ENCODE results near the gene DDX39A.

DDX39A gene

GRCh38 chr19:14425696-14426138 lies 6.6 kb upstream of the DDX39A start:
- TF ChIP-seq POLR2A (IDR thresholded peaks at IDR 0.05; ENCODE audit: low read length) = no peak
- TF ChIP-seq GATA1 (IDR thresholded peaks at IDR 0.05; ENCODE audit: low read depth, low read length) = no peak
- peak; percentile 86 to 89 for DNase-seq

GRCh38 chr19:14418856-14419105 lies 360 bp downstream of the DDX39A start:
- DNase-seq = no peak
- TF ChIP-seq POLR2A (IDR thresholded peaks at IDR 0.05; ENCODE audit: low read length) = no peak
- TF ChIP-seq GATA1 (IDR thresholded peaks at IDR 0.05; ENCODE audit: low read depth, low read length) = no peak

- TF ChIP-seq GATA1 (IDR thresholded peaks at IDR 0.05; ENCODE audit: low read depth, low read length) = no peak
- peak in 1 of 2 experiments; percentile 22 for DNase-seq
Observed at GRCh38 chr19:14416817-14417231, 2.3 kb downstream of the DDX39A start.

DNA sequence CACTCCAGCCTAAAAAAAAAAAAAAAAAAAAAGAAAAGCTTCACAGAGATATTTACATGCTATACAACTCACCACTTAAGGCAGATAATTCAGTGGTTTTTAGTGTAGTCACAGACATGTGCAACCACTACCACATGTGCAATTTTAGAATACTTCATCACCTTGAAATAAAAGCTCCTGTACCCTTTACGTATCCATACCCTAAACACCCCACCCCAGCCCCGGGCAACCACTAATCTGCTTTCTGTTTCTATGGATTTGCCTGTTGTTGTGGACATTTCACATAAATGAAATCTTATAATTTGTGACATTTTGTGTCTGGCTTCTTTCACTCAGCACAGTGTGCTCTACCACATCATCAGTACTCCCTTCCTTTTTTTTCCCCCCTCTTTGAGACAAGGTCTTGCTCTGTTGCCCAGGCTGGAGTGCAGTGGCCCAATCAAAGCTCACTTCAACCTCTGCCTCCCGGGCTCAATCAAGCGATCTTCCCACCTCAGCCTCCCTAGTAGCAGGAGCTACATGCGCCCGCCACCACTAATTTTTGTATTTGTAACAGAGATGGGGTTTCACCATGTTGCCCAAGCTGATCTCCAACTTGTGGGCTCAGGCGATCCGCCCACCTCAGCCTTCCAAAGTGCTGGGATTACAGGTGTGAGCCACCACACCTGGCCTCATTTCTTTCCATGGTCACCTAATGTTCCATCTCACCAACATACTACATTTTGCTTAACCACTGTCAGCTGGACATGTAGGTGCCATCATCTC lies 4.0 kb downstream of the DDX39A start:
- TF ChIP-seq POLR2A (IDR thresholded peaks at IDR 0.05; ENCODE audit: low read length) = no peak
- TF ChIP-seq GATA1 (IDR thresholded peaks at IDR 0.05; ENCODE audit: low read depth, low read length) = no peak
- DNase-seq = no peak

DNA sequence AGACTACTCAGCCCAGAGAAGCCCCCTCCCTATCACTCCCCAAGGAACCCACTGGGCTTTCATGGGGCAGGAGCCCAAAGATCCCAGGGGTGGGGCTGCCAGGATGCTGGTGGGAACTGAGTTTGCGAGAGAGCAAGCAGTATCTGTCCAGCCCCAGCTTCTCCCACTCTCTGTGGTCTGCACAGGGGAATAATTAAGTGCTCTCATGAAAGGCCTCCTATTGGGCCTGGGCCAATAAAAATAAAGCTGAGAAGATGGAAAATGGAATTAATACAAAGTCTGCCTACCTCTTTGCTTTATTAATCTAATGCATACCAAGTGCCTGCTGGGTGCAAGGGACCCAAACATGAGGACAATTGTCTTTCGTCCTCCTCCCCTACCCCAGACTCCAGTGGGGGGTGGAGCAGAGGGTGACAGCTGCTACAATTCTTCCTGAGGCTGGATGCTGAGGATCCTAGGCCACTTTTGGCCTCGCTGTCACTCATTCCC lies 5.4 kb downstream of the DDX39A start:
- DNase-seq = no peak
- no peak for TF ChIP-seq GATA1 (IDR thresholded peaks at IDR 0.05; ENCODE audit: low read depth, low read length)
- no peak for TF ChIP-seq POLR2A (IDR thresholded peaks at IDR 0.05; ENCODE audit: low read length)

- no peak for TF ChIP-seq POLR2A (IDR thresholded peaks at IDR 0.05; ENCODE audit: low read length)
- TF ChIP-seq GATA1 (IDR thresholded peaks at IDR 0.05; ENCODE audit: low read depth, low read length) = no peak
- DNase-seq = no peak
Observed at GRCh38 chr19:14412996-14413692, 6.0 kb downstream of the DDX39A start.

- TF ChIP-seq GATA1 (IDR thresholded peaks at IDR 0.05; ENCODE audit: low read depth, low read length) (no peak), POLR2A (IDR thresholded peaks at IDR 0.05; ENCODE audit: low read length) (no peak)
- no peak for DNase-seq
Observed at GRCh38 chr19:14412324-14412995, 6.7 kb downstream of the DDX39A start.

- TF ChIP-seq GATA1 (IDR thresholded peaks at IDR 0.05; ENCODE audit: low read depth, low read length) (no peak), POLR2A (IDR thresholded peaks at IDR 0.05; ENCODE audit: low read length) (no peak)
- no peak for DNase-seq
Observed at GRCh38 chr19:14411938-14412245, 7.2 kb downstream of the DDX39A start.

- DNase-seq = no peak
- TF ChIP-seq POLR2A (IDR thresholded peaks at IDR 0.05; ENCODE audit: low read length) = no peak
- TF ChIP-seq GATA1 (IDR thresholded peaks at IDR 0.05; ENCODE audit: low read depth, low read length) = no peak
Observed at GRCh38 chr19:14411161-14411937, 7.8 kb downstream of the DDX39A start.

DNA sequence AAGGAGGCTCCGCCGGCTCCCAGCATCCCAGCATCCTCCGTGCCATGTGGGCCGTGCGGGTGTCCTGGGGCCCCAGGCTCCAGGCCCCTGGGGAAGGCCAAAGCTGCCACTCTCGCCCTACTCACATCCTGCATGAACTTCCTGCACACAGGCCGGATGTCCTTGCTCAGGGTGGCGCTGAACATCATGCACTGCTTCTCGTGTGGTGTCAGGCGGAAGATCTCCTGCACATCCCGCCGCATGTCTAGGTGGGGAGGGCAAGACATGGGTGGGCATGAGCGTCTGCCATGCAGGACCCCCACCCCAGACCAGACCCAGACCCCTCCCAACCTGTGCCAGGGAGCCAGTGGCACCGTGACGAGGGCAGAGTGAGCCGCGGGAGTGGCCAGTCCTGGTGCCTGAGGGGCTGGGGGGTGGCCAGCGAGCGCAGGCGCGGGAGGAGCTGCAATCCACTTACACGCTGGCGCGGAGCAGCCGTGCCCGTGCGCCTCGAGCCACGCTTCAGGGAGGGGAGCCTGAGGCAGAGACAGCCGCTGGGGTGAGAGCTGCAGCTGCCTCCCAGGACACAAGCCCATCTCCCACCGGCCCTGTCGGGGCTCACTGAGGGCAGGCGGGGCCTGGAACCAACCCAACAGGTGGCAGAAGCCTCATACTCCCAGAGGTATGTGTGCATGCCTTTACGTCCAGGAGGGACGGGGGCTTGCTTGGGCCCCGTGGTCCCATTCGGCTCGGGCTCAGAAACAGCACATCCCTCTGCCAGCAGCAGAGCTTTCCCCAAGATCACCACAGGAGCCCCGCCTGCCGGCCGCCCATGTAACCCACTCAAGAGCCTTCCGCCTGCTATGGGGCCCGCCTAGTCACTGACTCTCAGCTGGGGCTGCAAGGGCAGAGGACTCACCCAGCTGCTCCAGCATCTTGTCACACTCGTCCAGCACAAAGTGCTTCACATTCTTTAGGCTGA lies 8.8 kb downstream of the DDX39A start:
- TF ChIP-seq GATA1 (IDR thresholded peaks at IDR 0.05; ENCODE audit: low read depth, low read length) = no peak
- no peak for TF ChIP-seq POLR2A (IDR thresholded peaks at IDR 0.05; ENCODE audit: low read length)
- DNase-seq = no peak

GRCh38 chr19:14409146-14410023 lies 9.8 kb downstream of the DDX39A start:
- no peak for TF ChIP-seq POLR2A (IDR thresholded peaks at IDR 0.05; ENCODE audit: low read length)
- DNase-seq = no peak

DNA sequence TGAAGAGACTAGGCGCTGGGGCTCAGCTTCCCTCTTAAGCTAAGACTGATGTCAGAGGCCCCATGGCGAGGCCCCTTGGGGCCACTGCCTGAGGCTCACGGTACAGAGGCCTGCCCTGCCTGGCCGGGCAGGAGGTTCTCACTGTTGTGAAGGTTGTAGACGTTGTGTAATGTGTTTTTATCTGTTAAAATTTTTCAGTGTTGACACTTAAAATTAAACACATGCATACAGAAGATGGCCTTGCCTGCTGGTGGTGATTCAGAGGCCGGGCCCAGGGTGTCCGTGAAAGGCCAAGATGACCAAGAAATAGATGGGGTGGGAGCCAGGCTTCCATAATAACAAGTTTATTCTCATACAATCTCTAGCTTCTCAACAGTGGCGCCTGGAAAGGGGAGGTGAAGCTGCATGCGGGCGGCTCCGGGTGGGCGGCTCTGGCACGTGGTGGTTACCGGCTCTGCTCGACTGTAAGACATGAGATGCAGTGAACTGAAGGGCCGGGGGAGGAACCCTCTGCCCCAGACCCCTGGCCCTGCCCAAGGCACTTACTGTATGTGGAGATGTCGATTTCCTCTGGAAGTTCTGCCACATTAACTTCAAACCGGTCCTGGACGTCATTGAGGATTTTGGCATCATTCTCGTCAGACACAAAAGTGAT lies 10.5 kb downstream of the DDX39A start:
- TF ChIP-seq POLR2A (IDR thresholded peaks at IDR 0.05; ENCODE audit: low read length) = no peak
- TF ChIP-seq GATA1 (IDR thresholded peaks at IDR 0.05; ENCODE audit: low read depth, low read length) = no peak
- no peak for DNase-seq

Data from erythroblast (primary cell).